HCT116 (cell line): Measurements from ENCODE around the gene SIK3. TPM values are rescaled to one million over a fixed set of nuclear protein-coding genes. Genes with fewer than 3 reads are reported as not detected.

Source experiments
- ATAC-seq: fragments of 200-7000 bp; cut with Tn5 transposase; 2 replicates; pipeline ENCODE4 v1.9.1; 2020; ENCODE audit warnings: mild to moderate bottlenecking, moderate library complexity
- BruUV-seq: library from RNA; stranded (reverse); fragments of 400-500 nt; replicated peaks from 2 replicates; lab custom pipeline; 2021; lab: Mats Ljungman, UMichigan
- CTCF ChIA-PET: fragments of 300-600 bp; sonication (Branson Sonifier 250); formaldehyde crosslinking; loops from one replicate; lab custom pipeline; 2021; ENCODE audit warnings: antibody characterized with exemption; lab: Charles Lee
- POLR2A ChIA-PET: fragments of 300-600, 350-600 bp; sonication (Branson Sonifier 250); formaldehyde crosslinking; loops from one replicate; lab custom pipeline; 2021; ENCODE audit warnings: antibody characterized with exemption; lab: Charles Lee
- RAD21 ChIA-PET, 2 experiments: fragments of 300-600 bp; sonication (Branson Sonifier 250); formaldehyde crosslinking; loops; one replicate each; lab custom pipeline; 2023; ENCODE audit warnings: low total read pairs in 2 of 2; ENCODE audit not compliant: uncharacterized antibody in 2 of 2, unreplicated experiment in 2 of 2, low non-redundant PET in 1 of 2; lab: Charles Lee
- DNase-seq: peaks from one replicate; pipeline ENCODE4 v3.0.0-alpha.2; 2010; ENCODE audit warnings: low read depth, low spot score
- H2AFZ ChIP-seq: fragments of 200-600 bp; shearing (Covaris generic), sonication (generic); 2 replicates; pipeline ENCODE4 v1.6.1; 2017; ENCODE audit warnings: low read depth, mixed run types, mixed read lengths, antibody characterized with exemption, low read length; ENCODE audit not compliant: poor library complexity, severe bottlenecking
- H3K27ac ChIP-seq: 2 replicates; pipeline ENCODE4 v1.5.1; 2012; ENCODE audit warnings: low read depth, low read length
- H3K27me3 ChIP-seq: fragments of 200-600 bp; sonication (generic); 2 replicates; pipeline ENCODE4 v1.6.1; 2016; ENCODE audit warnings: mixed run types, low read length, mixed read lengths; ENCODE audit not compliant: insufficient read depth
- H3K36me3 ChIP-seq, 2 experiments: fragments of 200-500 bp in 1 of 2; fragments of 200-600 bp in 1 of 2; sonication (Bioruptor generic) in 1 of 2; sonication (generic) in 1 of 2; 2 replicates each; pipeline versions ENCODE4 v1.5.1 to v1.6.1; 2014 to 2016; ENCODE audit warnings: low read length in 2 of 2, inconsistent platforms in 1 of 2, mixed read lengths in 1 of 2, mixed run types in 1 of 2; ENCODE audit not compliant: insufficient read depth in 2 of 2, control insufficient read depth in 1 of 2
- H3K4me1 ChIP-seq, 2 experiments: fragments of 200-600 bp in 1 of 2; sonication (generic) in 1 of 2; 2 replicates each; pipeline versions ENCODE4 v1.5.1 to v1.6.1; 2012 to 2017; ENCODE audit warnings: low read length in 2 of 2, inconsistent platforms in 1 of 2, mild to moderate bottlenecking in 1 of 2, mixed read lengths in 1 of 2, mixed run types in 1 of 2, moderate library complexity in 1 of 2; ENCODE audit not compliant: insufficient read depth in 2 of 2, control insufficient read depth in 1 of 2
- H3K4me2 ChIP-seq: fragments of 200-600 bp; sonication (generic); 2 replicates; pipeline ENCODE4 v1.6.1; 2017; ENCODE audit warnings: mixed run types, low read length, mixed read lengths
- H3K4me3 ChIP-seq, 2 experiments: fragments of 200-600 bp in 1 of 2; sonication (generic) in 1 of 2; replicated peaks in 1 of 2; 2 replicates each; pipeline ENCODE4 v1.5.1; 2011 to 2016; ENCODE audit warnings: low read length in 2 of 2, control low read depth in 1 of 2, low read depth in 1 of 2, mild to moderate bottlenecking in 1 of 2, mixed read lengths in 1 of 2, mixed run types in 1 of 2
- H3K79me2 ChIP-seq: fragments of 200-600 bp; sonication (generic); 2 replicates; pipeline ENCODE4 v1.6.1; 2017; ENCODE audit warnings: mild to moderate bottlenecking, mixed run types, low read length, moderate library complexity, mixed read lengths; ENCODE audit not compliant: insufficient read depth
- H3K9ac ChIP-seq: fragments of 200-600 bp; sonication (generic); 2 replicates; pipeline ENCODE4 v1.6.1; 2016; ENCODE audit warnings: low read length, mixed read lengths
- H3K9me2 ChIP-seq: fragments of 200-600 bp; sonication (generic), shearing (Covaris generic); 2 replicates; pipeline ENCODE4 v1.6.1; 2017; ENCODE audit warnings: mixed run types, mild to moderate bottlenecking, moderate library complexity; ENCODE audit not compliant: insufficient read depth
- H3K9me3 ChIP-seq, 2 experiments: fragments of 200-500 bp in 1 of 2; fragments of 200-600 bp in 1 of 2; sonication (Bioruptor generic) in 1 of 2; sonication (generic) in 1 of 2; 2 replicates each; pipeline ENCODE4 v1.6.1; 2014 to 2017; ENCODE audit warnings: low read length in 2 of 2, mixed read lengths in 2 of 2, inconsistent platforms in 1 of 2, low read depth in 1 of 2, mild to moderate bottlenecking in 1 of 2, mixed run types in 1 of 2, moderate library complexity in 1 of 2; ENCODE audit not compliant: control insufficient read depth in 1 of 2, insufficient read depth in 1 of 2
- H4K20me1 ChIP-seq: fragments of 200-600 bp; sonication (generic), shearing (Covaris generic); 2 replicates; pipeline ENCODE4 v1.6.1; 2017; ENCODE audit warnings: mixed run types, mild to moderate bottlenecking, moderate library complexity; ENCODE audit not compliant: insufficient read depth
- CBX3 ChIP-seq: IDR thresholded peaks from 2 replicates; pipeline ENCODE4 v1.6.1; 2012; ENCODE audit warnings: low read depth
- CTCF ChIP-seq, 3 experiments: fragments of 200-600 bp in 1 of 3; sonication (generic) in 1 of 3; IDR thresholded peaks in 2 of 3; conservative IDR thresholded peaks in 1 of 3; 2 replicates each; pipeline ENCODE4 v1.5.1; 2012 to 2017; ENCODE audit warnings: low read depth in 2 of 3, low read length in 2 of 3, antibody characterized with exemption in 1 of 3, borderline replicate concordance in 1 of 3, control low read depth in 1 of 3, mild to moderate bottlenecking in 1 of 3, mixed read lengths in 1 of 3, mixed run types in 1 of 3, moderate library complexity in 1 of 3; ENCODE audit not compliant: insufficient read depth in 1 of 3
- JUND ChIP-seq: IDR thresholded peaks from 2 replicates; pipeline ENCODE4 v1.6.1; 2012
- POLR2A ChIP-seq: IDR thresholded peaks from 2 replicates; pipeline ENCODE4 v1.7.0; 2011; ENCODE audit warnings: borderline replicate concordance; ENCODE audit not compliant: insufficient read depth, insufficient read length; ENCODE audit errors: extremely low read depth
- RAD21 ChIP-seq: IDR thresholded peaks from 2 replicates; pipeline ENCODE4 v1.6.1; 2012; ENCODE audit warnings: low read depth, mild to moderate bottlenecking
- REST ChIP-seq: IDR thresholded peaks from 2 replicates; pipeline ENCODE4 v1.6.1; 2012; ENCODE audit warnings: low read depth
- ZBTB33 ChIP-seq: IDR thresholded peaks from 2 replicates; pipeline ENCODE4 v1.6.1; 2011; ENCODE audit warnings: mild to moderate bottlenecking, low read length, moderate library complexity; ENCODE audit not compliant: insufficient replicate concordance; ENCODE audit errors: extremely low read depth
- ZNF274 ChIP-seq: fragments of 200-500 bp; sonication (Bioruptor generic); IDR thresholded peaks from 2 replicates; pipeline ENCODE4 v1.6.1; 2014; ENCODE audit warnings: mild to moderate bottlenecking, low read depth, low read length, inconsistent platforms
- intact Hi-C: fragments of 100-400 bp; cut with micrococcal nuclease; formaldehyde crosslinking; loops from 2 replicates; pipeline ENCODE4 v1.10.0; 2022
- total RNA-seq: library from RNA; stranded (reverse); gene quantifications from one replicate; pipeline ENCODE4 v1.2.1, GENCODE V29; 2021; ENCODE audit not compliant: unreplicated experiment

SIK3 gene
- total RNA-seq, 1 experiment from 2014 or later = 21.0 TPM

DNA sequence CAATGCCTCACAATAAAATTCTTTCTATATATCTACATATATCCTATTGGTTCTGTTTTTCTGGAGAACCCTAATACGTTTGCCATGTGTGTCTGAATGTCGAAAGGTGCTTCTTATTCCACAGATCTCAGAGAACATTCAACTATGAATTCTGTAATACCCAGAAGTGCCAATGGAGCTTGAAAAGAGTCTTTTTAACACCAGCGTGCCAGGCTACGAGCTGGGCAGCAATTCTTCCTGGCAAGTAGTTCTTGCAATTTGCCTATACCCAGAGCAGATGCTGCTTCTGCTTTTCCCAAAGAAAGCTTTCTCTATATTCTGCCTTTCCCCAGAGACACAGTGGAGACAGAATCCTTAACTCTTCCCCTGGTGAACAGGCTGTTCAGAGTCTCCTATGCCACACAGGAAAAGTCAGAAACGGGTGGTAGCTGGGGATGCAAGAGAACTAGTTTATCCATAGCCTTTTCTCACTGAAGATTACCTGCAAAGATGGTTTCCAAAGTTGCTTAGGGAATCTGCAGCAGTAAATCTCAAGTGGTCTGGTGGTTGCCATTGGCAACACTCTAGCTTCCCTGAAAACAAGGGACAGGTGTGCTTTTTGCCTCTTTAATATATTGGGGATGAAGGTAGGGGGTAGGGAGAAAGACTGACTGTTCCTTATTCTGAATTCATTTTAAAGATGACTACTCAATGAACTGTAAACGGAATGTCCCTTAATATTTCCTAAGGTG is 29.1 kb upstream of the SIK3 start (continued):
- no peak for TF ChIP-seq ZBTB33
- no peak for TF ChIP-seq POLR2A
- no peak for TF ChIP-seq RAD21
- no peak for TF ChIP-seq ZNF274
- TF ChIP-seq CBX3 = no peak
- no peak for TF ChIP-seq CTCF (IDR thresholded peaks at IDR 0.05 in 2 of 3, conservative IDR thresholded peaks at IDR 0.05 in 1 of 3; ENCODE audit: borderline replicate concordance in 1 of 3, insufficient read depth in 1 of 3, low read depth in 2 of 3, low read length in 2 of 3)
- no peak for TF ChIP-seq JUND
- TF ChIP-seq, all 23 proteins: peak for 0

DNA sequence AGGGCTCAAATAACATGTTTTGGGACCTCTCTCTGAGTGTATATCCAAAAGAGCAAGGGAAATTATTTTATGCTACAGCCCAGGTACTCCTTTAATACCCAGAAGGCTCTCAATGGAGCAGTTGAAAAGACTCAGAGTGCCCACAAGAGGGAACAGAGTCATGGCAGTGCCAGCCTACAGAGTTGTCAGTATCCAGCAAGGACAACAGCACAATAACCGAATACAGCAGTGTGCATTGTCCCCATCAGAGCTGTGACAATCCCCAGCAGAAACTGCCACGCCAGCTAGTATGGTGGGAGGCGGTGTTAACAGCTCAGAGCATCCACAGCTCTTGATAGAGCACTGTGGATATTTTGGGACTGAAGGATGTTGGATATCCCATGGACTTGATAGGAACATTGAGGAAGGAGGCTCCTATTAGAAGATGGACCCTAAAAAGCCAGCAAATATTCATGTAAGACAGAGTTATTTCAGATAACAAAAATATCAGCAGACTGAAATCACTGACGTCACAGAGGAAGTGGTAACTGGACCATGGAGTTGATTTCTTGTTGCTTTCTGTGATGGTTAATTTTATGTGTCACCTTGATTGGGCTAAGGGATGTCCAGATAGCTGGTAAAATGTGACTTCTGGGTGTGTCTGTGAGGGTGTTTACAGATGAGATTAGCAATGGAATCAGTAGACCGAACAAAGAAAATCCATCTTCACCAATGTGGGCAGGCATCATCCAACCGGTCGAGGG is 28.2 kb upstream of the SIK3 start:
- no peak overlapping the region for H3K4me2 ChIP-seq
- ChIA-PET RAD21 (no interaction called here), POLR2A (no interaction called here), CTCF (no interaction called here)
- H2AFZ ChIP-seq = no peak overlapping the region
- ATAC-seq (0 out of 2 replicates have a peak, but pooled peaks have one; percentile 32), DNase-seq (no peak)
- no peaks in the 10 kb centered on the region for H3K79me2 ChIP-seq
- no peaks in the 10 kb centered on the region for H3K9me2 ChIP-seq
- H3K4me3 ChIP-seq = no peak overlapping the region
- H3K9me3 ChIP-seq = no peaks in the 10 kb centered on the region
- H3K27me3 ChIP-seq = no peaks in the 10 kb centered on the region
- peaks cover 0 to 11% of the 10 kb centered on the region in 2 experiments; a peak in 2 of 4 replicates for H3K4me1 ChIP-seq
- BruUV-seq = no TSS peak
- no peak for TF ChIP-seq CTCF (IDR thresholded peaks at IDR 0.05 in 2 of 3, conservative IDR thresholded peaks at IDR 0.05 in 1 of 3; ENCODE audit: borderline replicate concordance in 1 of 3, insufficient read depth in 1 of 3, low read depth in 2 of 3, low read length in 2 of 3)
- no peak for TF ChIP-seq REST
- H3K9ac ChIP-seq = no peak overlapping the region
- intact Hi-C loops = no loop called here
- no peaks in the 10 kb centered on the region for H4K20me1 ChIP-seq
- H3K27ac ChIP-seq = no peak overlapping the region
- no peaks in the 10 kb centered on the region for H3K36me3 ChIP-seq
